ENCODE data around the gene PCBP3.

The PCBP3 gene

GRCh38 chr21:45724994-45725843, 81.7 kb downstream of the PCBP3 start:
- DNase-seq (ENCODE audit: low read depth), result no peak

GRCh38 chr21:45725844-45726200, 82.3 kb downstream of the PCBP3 start:
- no peak for DNase-seq (ENCODE audit: low read depth)

GRCh38 chr21:45726438-45726837, 82.9 kb downstream of the PCBP3 start:
- DNase-seq (ENCODE audit: low read depth), result no peak

- DNase-seq (ENCODE audit: low read depth), result no peak
These were observed 83.9 kb downstream of the PCBP3 start for GRCh38 chr21:45727390-45727789.

- DNase-seq (ENCODE audit: low read depth), result no peak
These were observed 91.9 kb downstream of the PCBP3 start for GRCh38 chr21:45735259-45736000.

- DNase-seq (ENCODE audit: low read depth), result no peak
These were observed 92.6 kb downstream of the PCBP3 start for GRCh38 chr21:45736042-45736689.

- DNase-seq (ENCODE audit: low read depth), result no peak
These were observed 93.4 kb downstream of the PCBP3 start for GRCh38 chr21:45736690-45737484.

GRCh38 chr21:45737485-45738166, 94.1 kb downstream of the PCBP3 start:
- DNase-seq (ENCODE audit: low read depth), result no peak

GRCh38 chr21:45739218-45740087, 95.9 kb downstream of the PCBP3 start:
- DNase-seq (ENCODE audit: low read depth), result no peak

- DNase-seq (ENCODE audit: low read depth), result no peak
These were observed 96.5 kb downstream of the PCBP3 start for GRCh38 chr21:45740088-45740440.

GRCh38 chr21:45740491-45741357, 97.2 kb downstream of the PCBP3 start:
- no peak for DNase-seq (ENCODE audit: low read depth)

GRCh38 chr21:45741691-45742090, 98.2 kb downstream of the PCBP3 start:
- no peak for DNase-seq (ENCODE audit: low read depth)

GRCh38 chr21:45742247-45742646, 98.7 kb downstream of the PCBP3 start:
- no peak for DNase-seq (ENCODE audit: low read depth)

GRCh38 chr21:45745256-45745655, 101.7 kb downstream of the PCBP3 start:
- no peak for DNase-seq (ENCODE audit: low read depth)

GRCh38 chr21:45747233-45747766, 103.8 kb downstream of the PCBP3 start:
- DNase-seq (ENCODE audit: low read depth), result no peak

- no peak for DNase-seq (ENCODE audit: low read depth)
These were observed 104.4 kb downstream of the PCBP3 start for GRCh38 chr21:45747802-45748445.

- no peak for DNase-seq (ENCODE audit: low read depth)
These were observed 105.1 kb downstream of the PCBP3 start for GRCh38 chr21:45748593-45748992.

- no peak for DNase-seq (ENCODE audit: low read depth)
These were observed 106.4 kb downstream of the PCBP3 start for GRCh38 chr21:45749974-45750373.

- DNase-seq (ENCODE audit: low read depth), result no peak
These were observed 107.4 kb downstream of the PCBP3 start for GRCh38 chr21:45750936-45751335.
